Testis (tissue), 3 donors: Measurements from ENCODE around the gene NUDT22. TPM values are rescaled to one million over a fixed set of nuclear protein-coding genes. Genes with fewer than 3 reads are reported as not detected.

ENCODE experiments used
- DNase-seq: peaks from one replicate; pipeline ENCODE4 v3.0.0-alpha.2; 2019
- H3K27ac ChIP-seq, 2 donors: fragments of 200-600 bp; sonication (generic); one replicate each; pipeline ENCODE4 v1.5.1; 2019
- H3K27me3 ChIP-seq: fragments of 200-600 bp; sonication (generic); one replicate; pipeline ENCODE4 v1.5.1; 2019
- H3K36me3 ChIP-seq: fragments of 200-600 bp; sonication (generic); one replicate; pipeline ENCODE4 v1.5.1; 2017; ENCODE audit warnings: low read depth; ENCODE audit errors: missing control alignments
- H3K4me1 ChIP-seq: fragments of 200-600 bp; sonication (generic); one replicate; pipeline ENCODE4 v1.5.1; 2019
- H3K4me3 ChIP-seq, 2 donors: fragments of 200-600 bp; sonication (generic); one replicate each; pipeline ENCODE4 v1.5.1; 2017 to 2019
- H3K9me3 ChIP-seq: fragments of 200-600 bp; sonication (generic); one replicate; pipeline ENCODE4 v1.5.1; 2017
- CTCF ChIP-seq, 3 experiments: fragments of 450-650 bp in 2 of 3; fragments of 200-600 bp in 1 of 3; sonication (generic) in 1 of 3; IDR thresholded peaks; one replicate each; pipeline ENCODE4 v1.5.1; 2016 to 2019; ENCODE audit warnings: antibody characterized with exemption in 3 of 3, mild to moderate bottlenecking in 2 of 3, moderate library complexity in 1 of 3
- POLR2A ChIP-seq: fragments of 450-650 bp; IDR thresholded peaks from one replicate; pipeline ENCODE4 v1.6.1; 2017; ENCODE audit warnings: antibody characterized with exemption, mild to moderate bottlenecking, moderate library complexity
- WGBS, 2 donors: methylation state at CpG; one replicate each; pipeline ENCODE4 v1.1.5; 2018; 5-methylcytosine and 5-hydroxymethylcytosine counted together
- intact Hi-C: fragments of 100-400 bp; cut with DNase I; formaldehyde crosslinking; loops from one replicate; pipeline ENCODE4 v1.15.1; 2023; ENCODE audit warnings: low total_unique reads
- polyA plus RNA-seq: library from polyadenylated mRNA; stranded (reverse); fragments of 350-450 nt; fragmentation: Illumina TruSeq; extraction: RNeasy Lipid Tissue Mini Kit (QIAGEN cat#74804); gene quantifications from one replicate; pipeline ENCODE4 v1.2.3, GENCODE V29; 2014; ENCODE audit warnings: low read depth, low replicate concordance; ENCODE audit not compliant: insufficient read depth
- total RNA-seq, 2 donors: library from RNA; depleted of rRNA; stranded (reverse); fragments of >200 nt; gene quantifications; one replicate each; pipeline ENCODE4 v1.2.3, GENCODE V29; 2016

Gene NUDT22
- total and polyA plus RNA-seq, 3 donors from 2014 or later: 19.0 to 52.7 (median 50.9) TPM

- no peak overlapping the region for H3K27ac ChIP-seq
- peaks cover 39% of the 10 kb centered on the region for H3K4me1 ChIP-seq
- no peak for DNase-seq
- no peak overlapping the region for H3K4me3 ChIP-seq
- H3K27me3 ChIP-seq: no peaks in the 10 kb centered on the region
- WGBS, 2 donors: 73 to 84% methylated on average over 2 to 3 of the region's 3 CpGs
- no peaks in the 10 kb centered on the region for H3K9me3 ChIP-seq
- no peak for TF ChIP-seq POLR2A
- no peak for TF ChIP-seq CTCF (IDR thresholded peaks at IDR 0.05)
- H3K36me3 ChIP-seq: no peaks in the 10 kb centered on the region
- intact Hi-C loops: no loop called here
Observed at GRCh38 chr11:64227405-64227956, 1.4 kb downstream of the NUDT22 start.

DNA sequence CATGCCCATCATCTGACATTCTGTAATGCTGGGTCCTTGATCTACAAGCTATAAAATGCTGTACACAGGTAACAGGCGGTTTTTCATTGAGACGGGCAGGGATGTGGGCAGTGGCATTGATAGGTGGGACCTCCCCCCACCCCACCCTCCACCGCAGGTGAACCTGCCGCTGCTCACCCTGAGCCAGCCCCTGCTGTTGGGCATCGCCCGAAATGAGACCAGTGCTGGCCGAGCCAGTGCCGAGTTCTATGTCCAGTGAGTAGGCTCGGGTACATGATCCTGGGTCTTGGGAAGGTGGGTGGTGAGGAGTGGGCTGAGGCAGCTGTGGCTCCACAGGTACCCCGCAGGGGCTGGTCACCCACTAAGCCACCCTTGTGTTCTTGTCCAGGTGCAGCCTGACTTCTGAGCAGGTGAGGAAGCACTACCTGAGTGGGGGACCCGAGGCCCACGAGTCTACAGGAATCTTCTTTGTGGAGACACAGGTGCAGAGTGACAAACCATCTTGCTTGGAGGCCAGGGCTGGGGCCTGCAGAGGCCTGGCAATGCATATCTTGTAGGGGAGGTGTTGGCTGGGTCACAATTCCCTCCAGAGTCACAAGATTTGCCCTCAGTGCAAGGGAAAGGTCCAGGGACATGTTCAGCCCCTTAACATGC is 3.1 kb downstream of the NUDT22 start:
- H3K27ac ChIP-seq: peak overlapping the region in 1 of 2 donors; percentile 85
- peak overlapping the region in 1 of 2 donors; percentile 73 for H3K4me3 ChIP-seq
- 87 to 88% methylated on average over 4 to 12 of the region's 12 CpGs for WGBS, 2 donors
- DNase-seq: no peak
- TF ChIP-seq CTCF (IDR thresholded peaks at IDR 0.05) (no peak), POLR2A (no peak)
- no peaks in the 10 kb centered on the region for H3K27me3 ChIP-seq
- H3K9me3 ChIP-seq: no peaks in the 10 kb centered on the region
- intact Hi-C loops: no loop called here
- peaks cover 42% of the 10 kb centered on the region for H3K4me1 ChIP-seq
- H3K36me3 ChIP-seq: no peaks in the 10 kb centered on the region

- Histone ChIP-seq H3K27ac (peak overlapping the region; percentile 85 to 98), H3K4me3 (peak overlapping the region; percentile 73 to 74), H3K9me3 (no peaks in the 10 kb centered on the region), H3K36me3 (no peaks in the 10 kb centered on the region), H3K27me3 (no peaks in the 10 kb centered on the region), H3K4me1 (peaks cover 41% of the 10 kb centered on the region)
- TF ChIP-seq POLR2A (no peak), CTCF (IDR thresholded peaks at IDR 0.05) (no peak)
- intact Hi-C loops: no loop called here
- 8 to 31% methylated on average over 12 to 13 of the region's 13 CpGs for WGBS, 2 donors
- no peak for DNase-seq
Observed at GRCh38 chr11:64229744-64230170, 3.7 kb downstream of the NUDT22 start.

DNA sequence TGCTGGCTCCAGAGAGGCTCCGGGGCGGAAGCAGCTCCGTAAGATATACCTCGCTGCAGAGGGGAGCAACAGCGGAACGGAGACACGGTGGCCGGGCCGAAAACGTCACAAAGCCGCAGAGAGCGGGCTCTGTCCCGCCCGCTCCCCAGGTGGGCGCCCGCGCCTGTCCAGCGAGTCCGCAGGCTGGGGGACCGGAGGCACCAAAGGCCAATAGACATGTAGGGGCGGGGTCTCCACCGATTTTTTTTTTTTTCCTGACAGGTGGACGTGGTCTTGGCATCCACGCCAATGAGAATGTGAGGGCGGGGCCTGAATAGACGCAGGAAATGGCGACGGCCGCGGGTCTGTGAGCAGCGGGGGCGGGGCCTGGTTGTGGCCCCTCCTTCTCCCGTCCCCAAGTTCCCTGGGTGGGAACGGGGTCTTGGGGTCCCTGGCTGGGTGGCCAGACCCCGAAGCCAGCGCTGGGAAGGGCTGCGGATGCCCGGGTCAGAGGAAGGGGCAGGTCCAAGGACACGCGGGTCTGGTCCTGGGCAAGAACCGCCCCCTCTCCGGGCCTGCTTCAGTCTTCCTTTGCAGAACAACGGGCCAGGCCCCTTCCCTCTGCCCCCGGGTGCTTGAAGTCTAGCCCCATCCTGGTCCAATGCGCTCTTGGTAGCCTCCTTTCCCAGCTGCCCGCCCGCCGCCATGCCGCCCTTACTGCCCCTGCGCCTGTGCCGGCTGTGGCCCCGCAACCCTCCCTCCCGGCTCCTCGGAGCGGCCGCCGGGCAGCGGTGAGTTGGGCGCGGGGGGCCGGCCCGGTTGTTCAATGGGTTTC is 4.3 kb downstream of the NUDT22 start, which contains the start of gene DNAJC4:
Gene DNAJC4 (plus strand): TSS at position 378 of the 814 bp plus-strand sequence. CDS start 307 bp downstream, at position 685.
- TF ChIP-seq POLR2A (no peak), CTCF (IDR thresholded peaks at IDR 0.05) (no peak)
- 0% methylated on average over 40 to 62 of the region's 62 CpGs for WGBS, 2 donors
- no peaks in the 10 kb centered on the region for H3K36me3 ChIP-seq
- peaks cover 40% of the 10 kb centered on the region for H3K4me1 ChIP-seq
- intact Hi-C loops: no loop called here
- DNase-seq: peak; percentile 98
- no peaks in the 10 kb centered on the region for H3K27me3 ChIP-seq
- peak within 1 kb of the TSS; percentile 73 to 74 for H3K4me3 ChIP-seq
- H3K27ac ChIP-seq: peak within 1 kb of the TSS; percentile 85 to 98
- H3K9me3 ChIP-seq: no peaks in the 10 kb centered on the region
